DOHH2 (cell line): Measurements from ENCODE around the gene RAD9B.

Source experiments
- CTCF ChIP-seq: fragments of 200-600 bp; sonication (generic); IDR thresholded peaks from one replicate; pipeline ENCODE4 v1.5.1; 2014; ENCODE audit warnings: antibody characterized with exemption, mild to moderate bottlenecking, low read depth, low read length; ENCODE audit not compliant: poor library complexity, severe bottlenecking
- EZH2phosphoT487 ChIP-seq: fragments of 200-600 bp; sonication (generic); IDR thresholded peaks from 2 replicates; pipeline ENCODE4 v1.6.1; 2017; ENCODE audit warnings: borderline replicate concordance, mild to moderate bottlenecking, antibody characterized with exemption, low read length, moderate library complexity, mixed read lengths

- TF ChIP-seq CTCF (no peak), EZH2phosphoT487 (no peak)
Observed at GRCh38 chr12:110548678-110549077, 46.5 kb downstream of the RAD9B start.
